UCSD-AML1 (cell line): Measurements from ENCODE around the gene RAB40B.

Experiments used
- DNase-seq: peaks from one replicate; lab custom pipeline; 2025; ENCODE audit not compliant: unreplicated experiment; lab: John Stamatoyannopoulos, UW

The RAB40B gene

GRCh38 chr17:82692268-82692667 lies 6.2 kb downstream of the RAB40B start:
- DNase-seq, result no peak

DNA sequence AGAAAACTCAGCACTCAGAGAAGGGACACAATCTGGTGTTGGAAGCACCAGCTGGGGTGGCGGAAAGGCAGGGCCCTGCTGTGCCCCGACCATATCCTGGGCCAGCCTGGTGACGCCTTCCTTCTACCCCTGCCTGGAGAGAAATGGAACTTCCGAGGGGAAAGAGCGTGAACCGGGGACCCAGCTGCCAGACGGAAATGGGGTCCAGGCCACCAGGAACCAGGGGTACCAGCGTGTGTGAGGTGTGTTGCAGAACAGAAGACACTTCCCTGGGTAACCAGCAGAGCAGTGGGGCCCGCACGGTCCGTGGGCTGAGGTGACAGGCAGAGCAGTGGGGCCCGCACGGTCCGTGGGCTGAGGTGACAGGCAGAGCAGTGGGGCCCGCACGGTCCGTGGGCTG lies 6.8 kb downstream of the RAB40B start:
- no peak for DNase-seq

GRCh38 chr17:82690786-82691489 lies 7.6 kb downstream of the RAB40B start:
- no peak for DNase-seq

DNA sequence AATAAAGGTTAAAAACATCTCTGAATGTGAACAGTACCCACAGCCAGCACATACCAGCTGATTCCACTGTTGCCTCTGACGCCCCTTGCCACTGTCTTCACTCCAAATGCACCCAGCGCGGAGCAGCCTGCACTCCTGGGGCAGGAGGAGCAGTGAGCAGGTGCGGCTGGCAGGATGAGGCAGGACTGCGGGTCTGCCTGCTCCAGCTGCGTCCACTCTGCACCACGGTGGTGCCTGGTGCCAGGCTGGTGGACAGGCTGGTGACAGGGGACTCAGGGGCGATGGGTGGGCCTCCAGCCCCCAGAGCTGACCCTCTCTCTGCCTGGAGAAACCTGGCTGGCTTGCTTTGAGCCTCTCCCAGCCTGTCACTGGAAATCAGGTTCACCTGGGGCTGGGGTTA lies 9.4 kb downstream of the RAB40B start:
- no peak for DNase-seq

- no peak for DNase-seq
Observed at GRCh38 chr17:82687871-82688270, 10.6 kb downstream of the RAB40B start.

DNA sequence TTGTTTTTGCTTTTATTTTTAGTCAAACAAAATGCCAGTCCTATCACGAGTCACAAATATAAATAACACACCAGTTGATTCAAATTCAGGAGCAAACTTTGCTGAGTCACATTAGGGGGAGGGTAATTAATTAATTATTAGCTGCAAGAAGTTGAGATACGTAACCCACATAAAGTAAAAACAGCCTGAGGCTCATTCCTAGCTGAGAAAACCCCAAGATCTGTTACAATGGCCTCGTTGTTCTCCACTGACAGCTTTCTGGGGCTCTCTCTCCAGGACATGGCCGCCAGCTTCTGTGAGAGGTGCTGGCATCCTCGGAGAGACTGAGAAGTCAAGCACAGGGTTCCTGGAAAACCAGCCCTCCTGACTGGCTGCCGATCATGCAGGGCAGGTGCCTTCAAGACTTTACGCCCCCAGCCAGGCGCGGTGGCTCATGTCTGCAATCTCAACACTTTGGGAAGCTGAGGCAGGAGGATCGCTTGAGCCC lies 11.1 kb downstream of the RAB40B start:
- DNase-seq, result no peak

- DNase-seq, result no peak
Observed at GRCh38 chr17:82686366-82687324, 11.9 kb downstream of the RAB40B start.

- no peak for DNase-seq
Observed at GRCh38 chr17:82685291-82685690, 13.2 kb downstream of the RAB40B start.

DNA sequence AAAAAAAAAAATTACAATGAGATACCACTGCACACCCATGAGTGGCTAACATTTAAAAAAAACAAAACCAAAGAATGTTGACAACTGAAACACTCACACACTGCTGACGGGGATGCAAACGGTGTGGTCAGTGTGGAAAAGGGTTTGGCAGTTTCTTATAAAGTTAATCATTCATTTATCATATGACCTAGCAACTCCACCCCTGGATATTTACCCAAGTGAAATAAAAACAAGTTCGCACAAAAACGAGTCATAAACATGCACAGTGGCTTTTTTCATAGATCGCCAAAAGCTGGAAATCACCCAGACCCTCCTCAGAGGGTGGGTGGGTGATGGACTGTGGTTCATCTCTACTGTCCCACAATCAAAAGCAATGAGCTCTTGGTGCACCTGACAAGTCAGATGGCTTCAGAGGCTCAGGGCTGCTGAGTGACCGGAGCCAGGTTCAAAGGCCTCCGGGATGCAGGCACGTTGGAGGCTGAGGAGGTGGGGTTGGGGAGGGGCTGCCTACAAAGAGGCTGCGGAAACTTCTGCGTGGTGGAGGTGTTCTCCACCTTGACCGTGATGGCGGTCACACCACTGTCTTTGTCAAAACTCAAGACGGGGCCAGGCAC lies 14.2 kb downstream of the RAB40B start:
- DNase-seq, result no peak

GRCh38 chr17:82683534-82683933 lies 15.0 kb downstream of the RAB40B start:
- no peak for DNase-seq

DNA sequence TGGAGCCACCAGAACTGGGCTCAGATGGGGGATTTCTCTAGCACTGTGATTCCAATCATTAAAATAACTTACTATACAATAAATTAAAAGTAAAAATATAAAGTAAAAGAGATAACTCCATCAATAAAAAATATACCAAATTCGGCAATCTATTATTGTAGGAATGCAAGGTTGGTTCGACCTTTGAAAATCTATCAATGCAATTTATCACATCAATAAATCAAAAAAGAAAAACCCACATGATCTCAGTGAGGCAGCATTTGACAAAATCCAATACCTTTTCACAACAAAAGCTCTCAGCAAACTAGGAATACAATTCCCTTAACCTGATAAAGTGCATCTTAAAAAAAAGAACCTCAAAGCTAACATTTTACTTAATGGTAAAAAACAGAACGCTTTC lies 17.0 kb downstream of the RAB40B start:
- DNase-seq, result no peak

- DNase-seq, result no peak
Observed at GRCh38 chr17:82679586-82680465, 18.7 kb downstream of the RAB40B start.

- DNase-seq, result no peak
Observed at GRCh38 chr17:82678265-82678891, 20.1 kb downstream of the RAB40B start.

DNA sequence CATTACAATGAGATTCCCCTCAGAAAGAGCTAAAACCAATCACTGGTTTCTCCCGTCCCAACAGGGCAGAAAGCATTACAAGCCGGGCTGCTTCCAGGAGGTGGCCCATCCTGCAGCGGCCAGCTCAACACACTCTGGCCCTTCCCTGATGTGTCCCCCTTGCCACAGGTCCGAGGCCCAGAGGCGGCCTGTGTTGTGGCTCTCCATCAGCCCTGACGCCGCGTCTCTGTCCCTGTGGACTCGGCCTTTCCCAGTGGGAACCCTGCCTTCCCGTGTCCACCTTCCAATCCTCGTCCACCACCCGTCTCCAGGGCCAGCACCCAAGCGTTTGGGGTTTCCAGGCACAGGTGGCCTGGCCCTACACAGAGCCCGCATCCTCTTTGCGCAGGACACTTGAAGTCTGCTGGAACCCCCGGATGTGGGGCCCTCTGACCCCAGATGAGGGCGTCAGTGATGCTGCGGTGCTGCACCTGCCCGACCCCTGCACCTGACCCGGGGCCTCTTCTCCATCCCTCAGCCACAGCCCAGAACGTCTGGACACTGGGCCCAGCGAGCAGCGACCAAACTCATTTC lies 21.1 kb downstream of the RAB40B start:
- no peak for DNase-seq

DNA sequence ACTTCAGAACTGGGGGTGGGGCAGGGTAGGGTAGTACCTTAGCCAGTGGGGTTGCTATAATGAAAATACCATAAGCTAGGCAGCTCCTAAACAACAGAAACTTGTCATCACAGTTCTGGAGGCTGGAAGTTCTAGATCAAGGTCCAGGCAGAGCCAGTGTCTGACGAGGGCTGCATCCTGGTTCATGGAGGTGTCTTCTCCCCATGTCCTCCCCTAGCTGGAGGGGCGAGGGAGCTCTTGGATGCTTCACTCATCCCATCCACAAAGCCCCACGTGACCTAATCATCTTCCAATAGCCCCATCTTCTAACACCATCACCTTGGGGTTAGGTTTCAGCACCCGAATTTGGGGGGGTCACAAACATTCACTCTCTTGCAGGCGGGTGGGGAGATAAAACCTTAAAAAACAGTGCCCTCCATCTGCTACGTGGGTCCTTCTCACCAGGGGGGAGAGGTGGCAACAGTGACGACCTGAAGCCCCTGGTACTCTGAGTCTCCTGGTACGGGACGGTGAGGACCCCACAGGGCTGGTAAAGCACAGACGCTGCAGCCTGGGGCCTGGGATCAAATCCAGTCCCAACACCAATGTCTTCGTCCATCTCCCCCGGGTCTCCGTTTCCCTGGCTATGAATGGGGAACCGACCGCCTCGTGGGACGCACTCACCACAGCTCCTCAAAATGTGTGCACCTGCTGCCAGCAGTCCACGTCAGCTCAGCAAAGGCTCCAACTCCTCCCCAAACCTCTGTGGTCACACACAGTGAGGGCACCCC lies 22.8 kb downstream of the RAB40B start:
- no peak for DNase-seq

GRCh38 chr17:82674656-82675475 lies 23.6 kb downstream of the RAB40B start:
- DNase-seq, result no peak

DNA sequence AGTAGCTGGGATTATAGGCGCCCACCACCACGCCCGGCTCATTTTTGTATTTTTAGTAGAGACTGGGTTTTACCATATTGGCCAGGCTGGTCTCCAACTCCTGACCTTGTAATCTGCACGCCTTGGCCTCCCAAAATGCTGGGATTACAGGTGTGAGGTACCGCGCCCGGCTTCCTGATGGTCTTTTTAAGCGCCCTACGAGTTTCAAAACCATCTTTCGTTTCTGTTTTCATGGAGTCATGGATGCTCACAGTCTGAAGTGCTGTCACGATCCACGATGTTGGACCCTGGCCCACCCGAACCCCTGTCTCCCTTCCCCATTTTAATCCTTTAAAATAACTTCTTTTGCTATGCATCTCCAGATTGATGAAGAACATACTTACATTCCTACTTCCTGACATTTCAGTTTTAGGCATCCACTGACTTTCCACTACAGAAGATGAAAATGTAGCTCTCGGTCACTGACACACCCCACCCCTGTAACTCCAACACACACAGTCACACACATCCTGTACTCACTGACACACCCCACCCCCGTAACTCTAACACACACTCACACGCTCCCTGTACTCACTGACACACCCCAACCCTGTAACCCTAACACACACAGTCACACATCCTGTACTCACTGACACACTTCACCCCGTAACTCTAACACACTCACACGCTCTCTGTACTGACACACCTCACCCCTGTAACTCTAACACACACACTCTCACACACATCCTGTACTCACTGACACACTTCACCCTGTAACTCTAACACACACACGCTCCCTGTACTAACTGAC lies 27.6 kb downstream of the RAB40B start:
- no peak for DNase-seq
